Erythroblast (primary cell): ENCODE results near the gene RANBP1.

Experiments used
- GATA1 ChIP-seq: IDR thresholded peaks from 2 replicates; pipeline ENCODE4 v1.6.1; 2011; ENCODE audit warnings: low read depth, mild to moderate bottlenecking, control low read depth, low read length, moderate library complexity
- POLR2A ChIP-seq: IDR thresholded peaks from 2 replicates; pipeline ENCODE4 v1.6.1; 2011; ENCODE audit warnings: mild to moderate bottlenecking, low read length

GRCh38 chr22:20095521-20095920 lies 20.4 kb upstream of the RANBP1 start:
- TF ChIP-seq POLR2A (no peak), GATA1 (no peak)
